Neural cell (in vitro differentiated cells): ENCODE data around the gene PCDHA4. TPM values are rescaled to one million over a fixed set of nuclear protein-coding genes. Genes with fewer than 3 reads are reported as not detected.
"Not testable (repeated sequence)": the region's sequence is repeated elsewhere in the genome, so short reads cannot be mapped to it uniquely, and the experiment has no call there.

Experiments
- H2AFZ ChIP-seq: fragments of 200-600, 300-800 bp; sonication (generic), shearing (Covaris generic); 2 replicates; pipeline ENCODE4 v1.6.0; 2014; ENCODE audit warnings: low read depth, mild to moderate bottlenecking, antibody characterized with exemption, low read length, moderate library complexity
- H3F3A ChIP-seq: fragments of 200-600 bp; shearing (Covaris generic); 2 replicates; pipeline ENCODE4 v1.6.1; 2016; ENCODE audit warnings: mild to moderate bottlenecking, moderate library complexity, mixed read lengths, antibody characterized with exemption, low read length; ENCODE audit not compliant: insufficient read depth, poor library complexity, severe bottlenecking
- H3K27ac ChIP-seq: fragments of 200-600, 300-800 bp; sonication (generic), shearing (Covaris generic); 2 replicates; pipeline ENCODE4 v1.5.1; 2014; ENCODE audit warnings: mild to moderate bottlenecking, low read length, moderate library complexity
- H3K27me3 ChIP-seq: fragments of 300-800, 200-600 bp; sonication (generic), shearing (Covaris generic); 2 replicates; pipeline ENCODE4 v1.6.0; 2014; ENCODE audit warnings: mild to moderate bottlenecking, low read depth, low read length, moderate library complexity; ENCODE audit not compliant: insufficient read depth
- H3K36me3 ChIP-seq: fragments of 300-800, 200-600 bp; sonication (generic), shearing (Covaris generic); 2 replicates; pipeline ENCODE4 v1.5.1; 2014; ENCODE audit warnings: mild to moderate bottlenecking, antibody characterized with exemption, low read length, moderate library complexity; ENCODE audit not compliant: insufficient read depth
- H3K4me2 ChIP-seq: fragments of 300-800, 200-600 bp; sonication (generic), shearing (Covaris generic); 2 replicates; pipeline ENCODE4 v1.6.0; 2014; ENCODE audit warnings: mild to moderate bottlenecking, low read length
- H3K4me3 ChIP-seq: fragments of 300-800, 200-600 bp; sonication (generic), shearing (Covaris generic); 2 replicates; pipeline ENCODE4 v1.5.1; 2014; ENCODE audit warnings: mild to moderate bottlenecking, low read length, moderate library complexity
- H3K79me2 ChIP-seq: fragments of 200-600 bp; shearing (Covaris generic); replicated peaks from 2 replicates; pipeline ENCODE4 v1.6.0; 2014; ENCODE audit warnings: mild to moderate bottlenecking, low read length, moderate library complexity; ENCODE audit not compliant: insufficient read depth
- H3K9ac ChIP-seq: fragments of 300-800, 200-600 bp; sonication (generic), shearing (Covaris generic); 2 replicates; pipeline ENCODE4 v1.6.1; 2016; ENCODE audit warnings: mild to moderate bottlenecking, low read length, mixed read lengths
- H3K9me2 ChIP-seq: fragments of 200-600 bp; shearing (Covaris generic); 2 replicates; pipeline ENCODE4 v1.6.1; 2016; ENCODE audit warnings: mild to moderate bottlenecking, low read length, mixed read lengths; ENCODE audit not compliant: insufficient read depth
- H3K9me3 ChIP-seq: fragments of 200-600, 300-800 bp; sonication (generic), shearing (Covaris generic); 2 replicates; pipeline ENCODE4 v1.6.1; 2016; ENCODE audit warnings: mild to moderate bottlenecking, mixed run types, low read length, moderate library complexity, mixed read lengths
- H4K20me1 ChIP-seq: fragments of 200-600 bp; shearing (Covaris generic); 2 replicates; pipeline ENCODE4 v1.6.1; 2016; ENCODE audit warnings: mild to moderate bottlenecking, mixed run types; ENCODE audit not compliant: insufficient read depth
- CTCF ChIP-seq: fragments of 450-650 bp; IDR thresholded peaks from 2 replicates; pipeline ENCODE4 v1.5.1; 2014; ENCODE audit warnings: antibody characterized with exemption, mild to moderate bottlenecking, moderate library complexity; ENCODE audit not compliant: poor library complexity, severe bottlenecking
- EZH2 ChIP-seq: fragments of 200-600, 300-800 bp; shearing (Covaris generic), sonication (generic); IDR thresholded peaks from 2 replicates; pipeline ENCODE4 v1.6.1; 2014; ENCODE audit warnings: antibody characterized with exemption, low read length, borderline replicate concordance, mild to moderate bottlenecking; ENCODE audit not compliant: insufficient read depth, poor library complexity, severe bottlenecking
- RAD21 ChIP-seq: fragments of 450-650 bp; conservative IDR thresholded peaks from 2 replicates; pipeline ENCODE4 v1.6.1; 2014; ENCODE audit warnings: antibody characterized with exemption, mild to moderate bottlenecking, moderate library complexity
- SMC3 ChIP-seq: fragments of 450-650 bp; conservative IDR thresholded peaks from 2 replicates; pipeline ENCODE4 v1.6.1; 2014; ENCODE audit warnings: antibody characterized with exemption, mild to moderate bottlenecking, moderate library complexity; ENCODE audit not compliant: poor library complexity
- TAF1 ChIP-seq: IDR thresholded peaks from 2 replicates; pipeline ENCODE4 v1.6.1; 2012; ENCODE audit warnings: low read depth
- polyA plus RNA-seq: library from polyadenylated mRNA; depleted of rRNA; stranded (reverse); fragments of >200 nt; gene quantifications from 2 replicates; pipeline ENCODE4 v1.2.3, GENCODE V29; 2014
- TF ChIP-seq, protein P1 (sequence below): IDR thresholded peaks from 2 replicates; pipeline ENCODE4 v1.6.1; 2012; ENCODE audit warnings: borderline replicate concordance

Gene PCDHA4
- polyA plus RNA-seq, 1 donor from 2014 or later, result 43.6 TPM

DNA sequence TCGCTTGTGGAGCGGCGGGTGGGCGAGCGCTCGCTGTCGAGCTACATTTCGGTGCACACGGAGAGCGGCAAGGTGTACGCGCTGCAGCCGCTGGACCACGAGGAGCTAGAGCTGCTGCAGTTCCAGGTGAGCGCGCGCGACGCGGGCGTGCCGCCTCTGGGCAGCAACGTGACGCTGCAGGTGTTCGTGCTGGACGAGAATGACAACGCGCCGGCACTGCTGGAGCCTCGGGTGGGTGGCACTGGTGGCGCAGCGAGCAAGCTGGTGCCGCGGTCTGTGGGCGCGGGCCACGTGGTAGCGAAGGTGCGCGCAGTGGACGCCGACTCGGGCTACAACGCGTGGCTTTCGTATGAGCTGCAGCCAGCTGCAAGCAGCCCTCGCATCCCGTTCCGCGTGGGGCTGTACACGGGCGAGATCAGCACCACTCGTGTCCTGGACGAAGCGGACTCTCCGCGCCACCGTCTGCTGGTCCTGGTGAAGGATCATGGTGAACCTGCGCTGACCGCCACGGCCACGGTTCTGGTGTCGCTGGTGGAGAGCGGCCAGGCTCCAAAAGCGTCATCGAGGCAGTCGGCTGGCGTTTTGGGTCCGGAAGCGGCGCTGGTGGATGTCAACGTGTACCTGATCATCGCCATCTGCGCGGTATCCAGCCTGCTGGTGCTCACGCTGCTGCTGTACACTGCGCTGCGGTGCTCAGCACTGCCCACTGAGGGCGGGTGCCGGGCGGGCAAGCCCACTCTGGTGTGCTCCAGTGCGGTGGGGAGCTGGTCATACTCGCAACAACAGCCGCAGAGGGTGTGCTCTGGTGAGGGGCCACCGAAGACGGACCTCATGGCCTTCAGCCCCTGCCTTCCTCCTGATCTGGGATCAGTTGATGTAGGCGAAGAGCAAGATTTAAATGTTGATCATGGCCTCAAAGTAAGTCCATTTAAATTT, 36.2 kb downstream of the PCDHA4 start:
- Histone ChIP-seq H3K27ac (no peak overlapping the region), H3K4me3 (no peak overlapping the region), H2AFZ (no peak overlapping the region), H3K9ac (no peak overlapping the region), H3K9me3 (peaks cover 7% of the 10 kb centered on the region), H4K20me1 (no peaks in the 10 kb centered on the region), H3K36me3 (peaks cover 11% of the 10 kb centered on the region), H3K27me3 (no peaks in the 10 kb centered on the region), H3K4me2 (no peak overlapping the region), H3F3A (no peaks in the 10 kb centered on the region), H3K9me2 (no peaks in the 10 kb centered on the region), H3K79me2 (peaks cover 14% of the 10 kb centered on the region)
- no peak for TF ChIP-seq TAF1

DNA sequence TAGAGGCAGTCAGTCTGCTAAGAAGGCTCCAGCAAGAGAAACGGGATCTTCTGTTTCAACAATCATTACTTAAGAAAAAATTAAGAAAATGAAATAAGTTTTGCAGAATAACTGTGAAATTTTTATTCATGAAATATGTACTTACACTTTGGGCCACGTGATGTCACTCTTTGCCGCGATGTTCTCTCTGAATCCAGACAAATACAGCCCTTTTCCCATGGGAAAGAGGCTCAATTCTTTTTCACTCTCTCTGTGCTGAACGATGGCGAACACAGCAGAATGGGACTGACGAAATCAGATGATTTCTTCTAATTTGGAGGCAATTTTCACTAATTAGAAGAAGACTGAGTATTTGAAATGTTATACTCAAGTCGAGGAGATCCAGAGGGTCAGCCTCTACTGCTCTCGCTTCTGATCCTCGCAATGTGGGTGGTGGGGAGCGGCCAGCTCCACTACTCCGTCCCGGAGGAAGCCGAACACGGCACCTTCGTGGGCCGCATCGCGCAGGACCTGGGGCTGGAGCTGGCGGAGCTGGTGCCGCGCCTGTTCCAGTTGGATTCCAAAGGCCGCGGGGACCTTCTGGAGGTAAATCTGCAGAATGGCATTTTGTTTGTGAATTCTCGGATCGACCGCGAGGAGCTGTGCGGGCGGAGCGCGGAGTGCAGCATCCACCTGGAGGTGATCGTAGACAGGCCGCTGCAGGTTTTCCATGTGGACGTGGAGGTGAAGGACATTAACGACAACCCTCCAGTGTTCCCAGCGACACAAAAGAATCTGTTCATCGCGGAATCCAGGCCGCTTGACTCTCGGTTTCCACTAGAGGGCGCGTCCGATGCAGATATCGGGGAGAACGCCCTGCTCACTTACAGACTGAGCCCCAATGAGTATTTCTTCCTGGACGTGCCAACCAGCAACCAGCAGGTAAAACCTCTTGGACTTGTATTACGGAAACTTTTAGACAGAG, 41.6 kb downstream of the PCDHA4 start, which contains the start of gene PCDHA9:
TSS of gene PCDHA9 (plus strand) at position 244 of the 964 bp plus-strand sequence. CDS start at position 358, 114 bp downstream.
- H3F3A ChIP-seq, H3K36me3 ChIP-seq, H3K9me3 ChIP-seq, H3K79me2 ChIP-seq, H3K27ac ChIP-seq, H3K4me3 ChIP-seq, H4K20me1 ChIP-seq, H3K27me3 ChIP-seq, H3K4me2 ChIP-seq, H3K9ac ChIP-seq, H2AFZ ChIP-seq, H3K9me2 ChIP-seq: not testable (repeated sequence)

- H3K4me2 ChIP-seq, H3K79me2 ChIP-seq, H3K27me3 ChIP-seq, H3K27ac ChIP-seq, H2AFZ ChIP-seq, H3K9ac ChIP-seq, H3K4me3 ChIP-seq, H4K20me1 ChIP-seq, H3K9me2 ChIP-seq, H3K9me3 ChIP-seq, H3F3A ChIP-seq, H3K36me3 ChIP-seq: not testable (repeated sequence)
These were observed 43.2 kb downstream of the PCDHA4 start for GRCh38 chr5:140849831-140850634.

DNA sequence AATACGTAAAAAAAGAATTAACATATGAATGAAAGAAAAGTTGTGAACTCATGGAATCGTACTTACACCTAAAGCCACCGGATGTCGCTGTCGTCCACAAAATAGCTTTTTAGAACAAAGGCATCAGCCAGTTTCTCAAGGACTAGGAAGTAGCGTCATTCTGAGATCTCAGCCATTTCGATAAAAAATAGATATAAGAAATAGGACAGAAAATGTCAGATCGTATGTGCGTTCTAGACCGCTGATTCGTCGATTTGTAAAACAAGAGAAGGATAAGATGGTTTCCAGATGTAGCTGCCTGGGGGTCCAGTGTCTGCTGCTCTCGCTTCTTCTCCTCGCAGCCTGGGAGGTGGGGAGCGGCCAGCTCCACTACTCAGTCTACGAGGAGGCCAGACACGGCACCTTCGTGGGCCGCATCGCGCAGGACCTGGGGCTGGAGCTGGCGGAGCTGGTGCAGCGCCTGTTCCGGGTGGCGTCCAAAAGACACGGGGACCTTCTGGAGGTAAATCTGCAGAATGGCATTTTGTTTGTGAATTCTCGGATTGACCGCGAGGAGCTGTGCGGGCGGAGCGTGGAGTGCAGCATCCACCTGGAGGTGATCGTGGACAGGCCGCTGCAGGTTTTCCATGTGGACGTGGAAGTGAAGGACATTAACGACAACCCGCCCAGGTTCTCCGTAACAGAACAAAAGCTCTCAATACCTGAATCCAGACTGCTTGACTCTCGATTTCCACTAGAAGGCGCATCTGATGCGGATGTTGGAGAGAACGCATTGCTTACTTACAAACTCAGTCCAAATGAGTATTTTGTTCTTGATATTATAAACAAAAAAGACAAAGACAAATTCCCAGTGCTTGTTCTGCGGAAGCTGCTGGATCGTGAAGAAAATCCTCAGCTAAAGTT, 49.2 kb downstream of the PCDHA4 start, which contains the start of gene PCDHA10:
TSS of gene PCDHA10 (plus strand) at position 126 of the 903 bp plus-strand sequence. CDS start at position 278, 152 bp downstream.
- TF ChIP-seq CTCF (no peak), SMC3 (peak; percentile 46), RAD21 (peak; percentile 51), EZH2 (no peak)
- TF ChIP-seq, protein P1, sequence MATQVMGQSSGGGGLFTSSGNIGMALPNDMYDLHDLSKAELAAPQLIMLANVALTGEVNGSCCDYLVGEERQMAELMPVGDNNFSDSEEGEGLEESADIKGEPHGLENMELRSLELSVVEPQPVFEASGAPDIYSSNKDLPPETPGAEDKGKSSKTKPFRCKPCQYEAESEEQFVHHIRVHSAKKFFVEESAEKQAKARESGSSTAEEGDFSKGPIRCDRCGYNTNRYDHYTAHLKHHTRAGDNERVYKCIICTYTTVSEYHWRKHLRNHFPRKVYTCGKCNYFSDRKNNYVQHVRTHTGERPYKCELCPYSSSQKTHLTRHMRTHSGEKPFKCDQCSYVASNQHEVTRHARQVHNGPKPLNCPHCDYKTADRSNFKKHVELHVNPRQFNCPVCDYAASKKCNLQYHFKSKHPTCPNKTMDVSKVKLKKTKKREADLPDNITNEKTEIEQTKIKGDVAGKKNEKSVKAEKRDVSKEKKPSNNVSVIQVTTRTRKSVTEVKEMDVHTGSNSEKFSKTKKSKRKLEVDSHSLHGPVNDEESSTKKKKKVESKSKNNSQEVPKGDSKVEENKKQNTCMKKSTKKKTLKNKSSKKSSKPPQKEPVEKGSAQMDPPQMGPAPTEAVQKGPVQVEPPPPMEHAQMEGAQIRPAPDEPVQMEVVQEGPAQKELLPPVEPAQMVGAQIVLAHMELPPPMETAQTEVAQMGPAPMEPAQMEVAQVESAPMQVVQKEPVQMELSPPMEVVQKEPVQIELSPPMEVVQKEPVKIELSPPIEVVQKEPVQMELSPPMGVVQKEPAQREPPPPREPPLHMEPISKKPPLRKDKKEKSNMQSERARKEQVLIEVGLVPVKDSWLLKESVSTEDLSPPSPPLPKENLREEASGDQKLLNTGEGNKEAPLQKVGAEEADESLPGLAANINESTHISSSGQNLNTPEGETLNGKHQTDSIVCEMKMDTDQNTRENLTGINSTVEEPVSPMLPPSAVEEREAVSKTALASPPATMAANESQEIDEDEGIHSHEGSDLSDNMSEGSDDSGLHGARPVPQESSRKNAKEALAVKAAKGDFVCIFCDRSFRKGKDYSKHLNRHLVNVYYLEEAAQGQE, result no peak
- H3K9ac ChIP-seq, result peak within 1 kb of the TSS; percentile 45
- no peaks in the 10 kb centered on the region for H3K27me3 ChIP-seq
- peaks cover 3% of the 10 kb centered on the region for H3K79me2 ChIP-seq
- peak within 1 kb of the TSS; percentile 60 for H3K27ac ChIP-seq
- no peaks in the 10 kb centered on the region for H4K20me1 ChIP-seq
- peak within 1 kb of the TSS; percentile 55 for H3K4me3 ChIP-seq
- peaks cover 11% of the 10 kb centered on the region for H3K36me3 ChIP-seq
- no peaks in the 10 kb centered on the region for H3F3A ChIP-seq
- H2AFZ ChIP-seq, result no peak within 1 kb of the TSS
- H3K9me2 ChIP-seq, result no peaks in the 10 kb centered on the region
- peaks cover 15% of the 10 kb centered on the region for H3K9me3 ChIP-seq
- H3K4me2 ChIP-seq, result no peak within 1 kb of the TSS
